SK-N-SH treated with all-trans-retinoic acid at 6 μM for 48 hours (cell line): Measurements from ENCODE around the gene RAET1E.

Experiments
- ATAC-seq: fragments of 200-7000 bp; cut with Tn5 transposase; 3 replicates; pipeline ENCODE4 v1.9.1; 2020; ENCODE audit warnings: mild to moderate bottlenecking, moderate library complexity
- ARNTL ChIP-seq: fragments of 450-650 bp; formaldehyde crosslinking; IDR thresholded peaks from 2 replicates; pipeline ENCODE4 v1.5.0; 2020; ENCODE audit warnings: low read depth, mild to moderate bottlenecking, moderate library complexity, borderline replicate concordance
- CREB5 ChIP-seq: fragments of 250-450 bp; sonication (Bioruptor Pico); IDR thresholded peaks from 2 replicates; pipeline ENCODE4 v1.5.1; 2020; ENCODE audit warnings: low read depth, mild to moderate bottlenecking, moderate library complexity
- CSDC2 ChIP-seq: fragments of 250-450 bp; sonication (Bioruptor Pico); IDR thresholded peaks from 2 replicates; pipeline ENCODE4 v1.5.0; 2020; ENCODE audit warnings: mild to moderate bottlenecking, moderate library complexity
- CSRNP3 ChIP-seq: fragments of 250-450 bp; sonication (Bioruptor Pico); IDR thresholded peaks from 2 replicates; pipeline ENCODE4 v1.5.1; 2021; ENCODE audit warnings: mild to moderate bottlenecking, moderate library complexity
- ESRRG ChIP-seq: fragments of 250-450 bp; sonication (Bioruptor Pico); IDR thresholded peaks from 2 replicates; pipeline ENCODE4 v1.6.1; 2021; ENCODE audit warnings: mild to moderate bottlenecking
- GLIS3 ChIP-seq: fragments of 250-450 bp; sonication (Bioruptor Pico); IDR thresholded peaks from 2 replicates; pipeline ENCODE4 v1.5.0; 2020; ENCODE audit warnings: mild to moderate bottlenecking, moderate library complexity
- ISL1 ChIP-seq: fragments of 250-450 bp; sonication (Bioruptor Pico); IDR thresholded peaks from 2 replicates; pipeline ENCODE4 v2.1.2; 2022; ENCODE audit warnings: mild to moderate bottlenecking, moderate library complexity
- OSR1 ChIP-seq: fragments of 250-450 bp; sonication (Bioruptor Pico); IDR thresholded peaks from 2 replicates; pipeline ENCODE4 v1.8.0; 2022; ENCODE audit warnings: moderate library complexity, mild to moderate bottlenecking, inconsistent platforms
- PATZ1 ChIP-seq: fragments of 250-450 bp; sonication (Bioruptor Pico); IDR thresholded peaks from 2 replicates; pipeline ENCODE4 v1.8.0; 2020; ENCODE audit warnings: mild to moderate bottlenecking, moderate library complexity, borderline replicate concordance
- POU6F1 ChIP-seq: fragments of 250-450 bp; sonication (Bioruptor Pico); IDR thresholded peaks from 2 replicates; pipeline ENCODE4 v1.8.0; 2021; ENCODE audit warnings: low read depth, mild to moderate bottlenecking, moderate library complexity, borderline replicate concordance
- PPARA ChIP-seq: fragments of 250-450 bp; sonication (Bioruptor Pico); IDR thresholded peaks from 2 replicates; pipeline ENCODE4 v1.5.0; 2020; ENCODE audit warnings: mild to moderate bottlenecking, borderline replicate concordance
- RARB ChIP-seq: fragments of 250-450 bp; sonication (Bioruptor Pico); IDR thresholded peaks from 2 replicates; pipeline ENCODE4 v1.8.0; 2021; ENCODE audit warnings: mild to moderate bottlenecking, moderate library complexity
- SNAI2 ChIP-seq: fragments of 250-450 bp; sonication (Bioruptor Pico); IDR thresholded peaks from 2 replicates; pipeline ENCODE4 v1.5.0; 2020; ENCODE audit warnings: mild to moderate bottlenecking, moderate library complexity
- TCF4 ChIP-seq: fragments of 250-450 bp; sonication (Bioruptor Pico); IDR thresholded peaks from 2 replicates; pipeline ENCODE4 v1.8.0; 2021; ENCODE audit warnings: mild to moderate bottlenecking, moderate library complexity, borderline replicate concordance
- TOX ChIP-seq: fragments of 250-450 bp; sonication (Bioruptor Pico); IDR thresholded peaks from 2 replicates; pipeline ENCODE4 v1.8.0; 2021; ENCODE audit warnings: mild to moderate bottlenecking, moderate library complexity, borderline replicate concordance
- TSHZ2 ChIP-seq: fragments of 250-450 bp; sonication (Bioruptor Pico); IDR thresholded peaks from 2 replicates; pipeline ENCODE4 v1.5.0; 2020; ENCODE audit warnings: mild to moderate bottlenecking, moderate library complexity
- ZFP3 ChIP-seq: fragments of 250-450 bp; sonication (Bioruptor Pico); IDR thresholded peaks from 2 replicates; pipeline ENCODE4 v1.5.0; 2020; ENCODE audit warnings: mild to moderate bottlenecking, moderate library complexity
- ZFP30 ChIP-seq: fragments of 450-650 bp; formaldehyde crosslinking; IDR thresholded peaks from 2 replicates; pipeline ENCODE4 v1.5.0; 2022; ENCODE audit warnings: mild to moderate bottlenecking, moderate library complexity
- ZNF565 ChIP-seq: fragments of 450-650 bp; formaldehyde crosslinking; conservative IDR thresholded peaks from 2 replicates; pipeline ENCODE4 v1.5.0; 2020; ENCODE audit warnings: low read depth, mild to moderate bottlenecking, moderate library complexity
- ZNF70 ChIP-seq: fragments of 450-650 bp; formaldehyde crosslinking; IDR thresholded peaks from 2 replicates; pipeline ENCODE4 v1.5.0; 2020; ENCODE audit warnings: mild to moderate bottlenecking, moderate library complexity
- ZNF8 ChIP-seq: fragments of 450-650 bp; formaldehyde crosslinking; IDR thresholded peaks from 2 replicates; pipeline ENCODE4 v1.5.0; 2020; ENCODE audit warnings: mild to moderate bottlenecking, moderate library complexity

The RAET1E gene

GRCh38 chr6:149855741-149856140 lies 42.2 kb downstream of the RAET1E start:
- no peak for TF ChIP-seq PPARA
- no peak for TF ChIP-seq RARB (CRISPR knock-in tag)
- TF ChIP-seq ISL1 (CRISPR knock-in tag) = no peak
- TF ChIP-seq ZFP3 (CRISPR knock-in tag) = no peak
- no peak for TF ChIP-seq ARNTL (CRISPR knock-in tag)
- no peak for TF ChIP-seq CSRNP3 (CRISPR knock-in tag)
- TF ChIP-seq ZFP30 (CRISPR knock-in tag) = no peak
- TF ChIP-seq GLIS3 (CRISPR knock-in tag) = no peak
- TF ChIP-seq ZNF8 = no peak
- no peak for TF ChIP-seq OSR1
- TF ChIP-seq CSDC2 (CRISPR knock-in tag) = no peak
- no peak for TF ChIP-seq PATZ1 (CRISPR knock-in tag)
- no peak for TF ChIP-seq POU6F1
- no peak for TF ChIP-seq SNAI2 (CRISPR knock-in tag)
- no peak for TF ChIP-seq ZNF70 (CRISPR knock-in tag)
- TF ChIP-seq ZNF565 (CRISPR knock-in tag) = no peak
- TF ChIP-seq TCF4 (CRISPR knock-in tag) = no peak
- no peak for TF ChIP-seq CREB5 (CRISPR knock-in tag)
- TF ChIP-seq TOX (CRISPR knock-in tag) = no peak
- no peak for TF ChIP-seq ESRRG

GRCh38 chr6:149855040-149855654 lies 42.8 kb downstream of the RAET1E start:
- TF ChIP-seq POU6F1 (no peak), TOX (CRISPR knock-in tag) (no peak), ISL1 (CRISPR knock-in tag) (peak; percentile 81), TSHZ2 (CRISPR knock-in tag) (no peak), ARNTL (CRISPR knock-in tag) (no peak)
- ATAC-seq = peak; percentile 81

More at GRCh38 chr6:149855741-149856140, 42.2 kb downstream of the RAET1E start:
- peak; percentile 8; the same call in 2 of the 3 replicates for ATAC-seq
